Peyer's patch (tissue), 4 donors: Measurements from ENCODE around the gene VSX2. TPM values are rescaled to one million over a fixed set of nuclear protein-coding genes. Genes with fewer than 3 reads are reported as not detected.

Experiments
- DNase-seq, 3 donors: peaks; one replicate each; pipeline ENCODE4 v3.0.0-alpha.2; 2017 to 2019
- H3K27ac ChIP-seq, 4 donors: fragments of 200-600 bp; sonication (generic); one replicate each; pipeline ENCODE4 v1.5.1; 2016 to 2019
- H3K27me3 ChIP-seq, 2 donors: fragments of 200-600 bp; sonication (generic); one replicate each; pipeline ENCODE4 v1.5.1; 2019
- H3K36me3 ChIP-seq, 3 donors: fragments of 200-600 bp; sonication (generic); one replicate each; pipeline ENCODE4 v1.5.1; 2016 to 2019
- H3K4me1 ChIP-seq, 4 donors: fragments of 200-600 bp; sonication (generic); one replicate each; pipeline ENCODE4 v1.5.1; 2016 to 2019
- H3K4me3 ChIP-seq, 4 donors: fragments of 200-600 bp; sonication (generic); 1 replicate in 3 of 4; 2 replicates in 1 of 4; pipeline ENCODE4 v1.5.1; 2016 to 2019; ENCODE audit warnings: mild to moderate bottlenecking in 1 of 4
- H3K9me3 ChIP-seq, 4 donors: fragments of 200-600 bp; sonication (generic); one replicate each; pipeline ENCODE4 v1.5.1; 2016 to 2019; ENCODE audit warnings: mild to moderate bottlenecking in 1 of 4
- POLR2A ChIP-seq, 2 donors: fragments of 450-650 bp; IDR thresholded peaks; one replicate each; pipeline ENCODE4 v1.5.1; 2017; ENCODE audit warnings: antibody characterized with exemption in 2 of 2, mild to moderate bottlenecking in 2 of 2, moderate library complexity in 2 of 2
- total RNA-seq, 4 donors: library from RNA; depleted of rRNA; stranded (reverse); fragments of >200 nt; gene quantifications; one replicate each; pipeline ENCODE4 v1.1.0, GENCODE V29; 2016
- TF ChIP-seq, protein P1 (sequence below), 6 experiments: fragments of 450-650 bp in 4 of 6; fragments of 200-600 bp in 2 of 6; sonication (generic) in 1 of 6; IDR thresholded peaks; one replicate each; pipeline ENCODE4 v1.5.1; 2017 to 2019; ENCODE audit warnings: antibody characterized with exemption in 6 of 6, mild to moderate bottlenecking in 3 of 6, moderate library complexity in 1 of 6

VSX2 gene
- total RNA-seq, 4 donors from 2014 or later: not detected

DNA sequence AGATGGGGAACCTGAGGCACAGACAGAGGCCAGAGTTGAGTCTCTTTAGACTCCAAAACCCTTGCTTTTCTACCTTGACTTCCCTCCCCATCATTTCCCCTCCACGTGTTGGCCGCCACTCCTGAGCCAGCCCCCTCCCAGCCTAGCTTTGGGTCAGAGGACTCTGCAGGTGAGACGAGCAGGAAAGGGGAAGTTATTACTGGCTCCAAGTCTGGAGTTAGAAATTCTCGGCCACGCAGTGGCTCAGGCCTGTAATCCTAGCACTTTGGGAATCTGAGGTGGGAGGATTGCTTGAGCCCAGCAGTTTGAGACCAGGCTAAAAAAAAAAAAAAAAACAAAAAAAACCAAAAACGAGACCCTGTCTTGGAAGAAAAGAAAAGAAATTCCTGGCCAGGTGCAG, 8.8 kb downstream of the VSX2 start:
- H3K4me3 ChIP-seq: no peak overlapping the region
- no peak for DNase-seq
- H3K4me1 ChIP-seq: peaks cover 0 to 6% (median 0%) of the 10 kb centered on the region in 4 donors
- H3K36me3 ChIP-seq: no peaks in the 10 kb centered on the region
- H3K27me3 ChIP-seq: peaks cover 0 to 6% of the 10 kb centered on the region in 2 donors
- H3K27ac ChIP-seq: no peak overlapping the region
- TF ChIP-seq, protein P1, sequence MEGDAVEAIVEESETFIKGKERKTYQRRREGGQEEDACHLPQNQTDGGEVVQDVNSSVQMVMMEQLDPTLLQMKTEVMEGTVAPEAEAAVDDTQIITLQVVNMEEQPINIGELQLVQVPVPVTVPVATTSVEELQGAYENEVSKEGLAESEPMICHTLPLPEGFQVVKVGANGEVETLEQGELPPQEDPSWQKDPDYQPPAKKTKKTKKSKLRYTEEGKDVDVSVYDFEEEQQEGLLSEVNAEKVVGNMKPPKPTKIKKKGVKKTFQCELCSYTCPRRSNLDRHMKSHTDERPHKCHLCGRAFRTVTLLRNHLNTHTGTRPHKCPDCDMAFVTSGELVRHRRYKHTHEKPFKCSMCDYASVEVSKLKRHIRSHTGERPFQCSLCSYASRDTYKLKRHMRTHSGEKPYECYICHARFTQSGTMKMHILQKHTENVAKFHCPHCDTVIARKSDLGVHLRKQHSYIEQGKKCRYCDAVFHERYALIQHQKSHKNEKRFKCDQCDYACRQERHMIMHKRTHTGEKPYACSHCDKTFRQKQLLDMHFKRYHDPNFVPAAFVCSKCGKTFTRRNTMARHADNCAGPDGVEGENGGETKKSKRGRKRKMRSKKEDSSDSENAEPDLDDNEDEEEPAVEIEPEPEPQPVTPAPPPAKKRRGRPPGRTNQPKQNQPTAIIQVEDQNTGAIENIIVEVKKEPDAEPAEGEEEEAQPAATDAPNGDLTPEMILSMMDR (IDR thresholded peaks at IDR 0.05): no peak
- no peak for TF ChIP-seq POLR2A (IDR thresholded peaks at IDR 0.05)
- no peaks in the 10 kb centered on the region for H3K9me3 ChIP-seq

DNA sequence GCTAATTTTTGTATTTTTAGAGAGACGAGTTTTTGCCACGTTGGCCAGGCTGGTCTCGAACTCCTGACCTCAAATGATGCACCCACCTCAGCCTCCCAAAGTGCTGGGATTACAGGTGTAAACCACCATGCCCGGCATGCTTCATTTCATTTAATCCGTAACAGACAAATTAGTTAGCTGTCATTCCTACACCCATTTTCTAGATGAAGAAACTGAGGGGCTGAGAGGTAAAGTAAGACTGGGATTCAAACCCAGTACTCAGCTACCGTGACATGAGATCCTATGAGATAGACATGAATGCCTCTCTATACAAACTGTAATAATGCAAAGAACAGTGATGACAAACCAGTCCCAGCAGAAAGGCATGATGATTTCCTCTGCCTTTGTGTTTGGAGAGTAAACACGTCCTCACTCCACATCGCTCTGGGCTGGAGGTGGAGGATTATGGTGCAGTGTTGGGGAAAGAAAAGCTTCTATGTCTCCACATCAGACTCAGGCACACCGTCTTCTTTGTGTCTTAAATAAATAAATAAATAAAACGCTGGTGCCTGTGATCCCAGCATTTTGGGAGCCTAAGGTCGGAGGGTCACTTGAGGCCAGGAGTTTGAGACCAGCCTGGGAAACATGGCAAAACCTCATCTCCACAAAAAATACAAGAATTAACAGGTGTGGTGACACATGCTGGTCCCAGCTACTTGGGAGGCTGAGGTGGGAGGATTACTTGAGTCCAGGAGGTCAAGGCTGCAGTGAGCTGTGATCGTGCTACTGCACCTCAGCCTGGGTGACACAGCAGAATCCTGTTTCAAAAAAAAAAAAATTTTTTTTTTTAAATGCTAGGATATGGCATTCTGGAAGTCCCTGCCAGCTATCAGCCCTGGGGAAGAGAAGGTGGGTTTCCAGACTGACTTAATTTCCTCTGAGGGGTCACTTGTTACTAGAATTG, 10.5 kb downstream of the VSX2 start:
- no peak for DNase-seq
- no peaks in the 10 kb centered on the region for H3K36me3 ChIP-seq
- no peak overlapping the region for H3K4me3 ChIP-seq
- no peaks in the 10 kb centered on the region for H3K27me3 ChIP-seq
- no peak for TF ChIP-seq POLR2A (IDR thresholded peaks at IDR 0.05)
- TF ChIP-seq, protein P1 (IDR thresholded peaks at IDR 0.05): no peak
- no peak overlapping the region for H3K27ac ChIP-seq
- peaks cover 0 to 6% (median 0%) of the 10 kb centered on the region in 4 donors for H3K4me1 ChIP-seq
- H3K9me3 ChIP-seq: no peaks in the 10 kb centered on the region

DNA sequence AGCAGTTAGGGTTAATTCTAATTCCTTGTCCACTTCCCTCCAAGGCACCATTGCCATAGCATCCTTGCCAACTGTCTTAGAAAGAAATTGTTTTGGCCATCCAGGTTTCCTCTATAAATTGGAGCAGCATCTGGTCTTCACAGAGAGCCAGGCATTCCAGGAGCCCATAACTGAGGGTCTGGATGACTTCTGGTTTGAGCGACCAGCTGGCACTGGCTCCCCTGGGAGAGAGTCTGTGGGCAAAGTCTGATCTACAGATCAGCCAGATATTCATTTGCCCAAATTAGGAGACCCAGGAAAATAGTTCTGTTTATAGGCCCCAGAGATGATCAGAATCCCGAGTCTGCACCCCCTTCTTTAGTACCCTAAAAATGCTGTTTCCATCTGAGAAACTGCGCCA, 16.0 kb downstream of the VSX2 start:
- Histone ChIP-seq H3K4me3 (no peak overlapping the region), H3K9me3 (no peaks in the 10 kb centered on the region)
- TF ChIP-seq POLR2A (IDR thresholded peaks at IDR 0.05): no peak
- TF ChIP-seq, protein P1 (IDR thresholded peaks at IDR 0.05): no peak

DNA sequence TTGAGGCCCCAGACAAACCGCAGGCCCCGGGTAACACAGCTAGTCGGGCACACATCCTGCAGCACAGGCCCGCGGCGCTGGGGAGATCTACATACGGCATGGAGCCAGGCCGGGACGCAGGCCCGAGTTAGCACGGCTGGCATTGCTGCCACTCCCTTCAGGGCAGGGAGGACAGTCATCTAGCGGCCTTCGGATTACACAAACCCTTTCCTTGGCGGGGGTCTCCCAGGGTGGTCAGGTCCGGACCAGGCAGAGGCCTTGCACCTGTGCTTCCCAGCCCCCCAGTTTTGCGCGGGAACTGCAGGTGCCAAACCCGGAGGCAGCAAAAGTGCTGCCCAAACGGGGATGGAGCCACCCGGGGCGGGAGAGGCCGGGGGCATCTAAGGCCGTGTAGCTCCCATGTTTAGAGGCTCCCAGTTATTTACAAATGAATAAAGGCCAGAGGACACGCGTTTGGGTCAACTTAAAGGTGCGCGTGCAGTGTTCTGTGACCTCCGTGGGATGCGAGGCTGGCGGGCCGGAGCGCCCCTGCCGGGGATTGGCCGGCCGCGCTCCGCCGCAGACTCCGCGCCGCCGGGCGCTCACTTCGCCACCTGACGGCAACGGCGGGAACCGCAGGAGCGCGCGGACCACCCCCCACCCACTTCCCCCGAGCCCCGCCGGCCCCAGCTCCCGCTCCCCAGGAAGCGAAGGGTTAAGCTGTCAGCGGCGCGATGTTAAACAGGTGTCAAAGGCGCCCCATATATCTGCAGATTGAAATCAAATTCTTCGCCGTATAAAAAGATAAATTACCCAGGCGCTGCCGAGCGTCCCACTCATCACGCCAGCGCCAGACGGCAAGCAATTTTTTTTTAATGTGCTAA, 18.1 kb downstream of the VSX2 start:
- TF ChIP-seq POLR2A (IDR thresholded peaks at IDR 0.05): no peak
- TF ChIP-seq, protein P1 (IDR thresholded peaks at IDR 0.05): peak; percentile 67 to 97 (median 91)
- H3K27ac ChIP-seq: no peak overlapping the region
- peaks cover 0 to 15% (median 9%) of the 10 kb centered on the region in 4 donors for H3K4me1 ChIP-seq
- no peaks in the 10 kb centered on the region for H3K36me3 ChIP-seq
- H3K27me3 ChIP-seq: peaks cover 0 to 8% of the 10 kb centered on the region in 2 donors
- H3K4me3 ChIP-seq: peak overlapping the region; percentile 46 to 68 (median 61)
- DNase-seq: peak; percentile 20 to 71 (median 54)
- H3K9me3 ChIP-seq: no peaks in the 10 kb centered on the region

More for the DNA sequence above, 16.0 kb downstream of the VSX2 start:
- H3K27ac ChIP-seq: no peak overlapping the region
- peaks cover 0 to 8% of the 10 kb centered on the region in 2 donors for H3K27me3 ChIP-seq
- H3K36me3 ChIP-seq: no peaks in the 10 kb centered on the region
- no peak for DNase-seq
- peaks cover 0 to 21% (median 9%) of the 10 kb centered on the region in 4 donors for H3K4me1 ChIP-seq

DNA sequence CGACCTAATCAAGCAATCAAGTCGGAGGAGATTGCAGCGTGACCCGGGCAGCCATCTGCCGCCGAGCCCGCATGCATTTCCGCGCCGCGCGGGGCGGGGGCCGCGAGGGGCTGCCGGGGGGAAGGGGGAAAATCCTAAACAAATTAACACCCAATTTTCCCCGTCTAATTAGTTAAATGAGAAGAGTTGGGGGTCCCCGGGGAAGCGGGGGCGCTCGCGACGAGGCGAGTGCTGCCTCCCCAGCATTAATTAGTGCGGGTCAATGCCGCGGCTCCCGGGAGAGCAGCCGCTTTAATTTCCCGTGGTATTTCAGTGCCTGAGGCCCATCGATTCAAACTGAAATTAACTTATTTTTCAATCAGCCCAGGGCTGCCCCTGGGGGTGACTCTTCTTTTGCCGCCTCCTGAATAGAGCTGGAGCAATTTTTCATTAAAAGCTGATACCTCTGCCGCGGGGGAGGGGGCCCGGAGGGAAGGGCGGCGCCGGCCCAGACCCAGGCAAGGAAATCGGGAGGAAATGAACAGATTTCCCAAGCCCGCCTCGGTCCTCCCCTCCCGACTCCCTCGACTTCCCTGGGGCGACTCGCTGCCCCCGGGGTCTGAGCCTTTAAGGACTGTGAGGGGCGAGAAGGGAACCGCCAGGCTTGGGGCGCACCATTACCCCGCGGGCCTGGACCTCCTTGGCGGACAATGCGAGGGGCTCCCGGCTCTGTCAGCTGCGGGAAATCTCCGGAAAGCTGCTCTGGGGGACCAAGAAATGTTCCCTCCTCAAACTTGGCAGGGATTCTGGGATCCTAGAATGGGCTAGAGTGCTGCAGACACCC, 18.9 kb downstream of the VSX2 start:
- peak overlapping the region; percentile 46 to 68 (median 61) for H3K4me3 ChIP-seq
- peaks cover 0 to 8% of the 10 kb centered on the region in 2 donors for H3K27me3 ChIP-seq
- H3K36me3 ChIP-seq: no peaks in the 10 kb centered on the region
- DNase-seq: no peak
- H3K27ac ChIP-seq: no peak overlapping the region
- no peak for TF ChIP-seq POLR2A (IDR thresholded peaks at IDR 0.05)
- H3K9me3 ChIP-seq: no peaks in the 10 kb centered on the region
- H3K4me1 ChIP-seq: peaks cover 0 to 15% (median 9%) of the 10 kb centered on the region in 4 donors
